Measurements from ENCODE around the gene DPY19L1.
"Not testable (repeated sequence)": the region's sequence is repeated elsewhere in the genome, so short reads cannot be mapped to it uniquely, and the experiment has no call there.

DPY19L1 gene

GRCh38 chr7:34982371-34983019 lies 54.8 kb downstream of the DPY19L1 start:
- H3K27me3 ChIP-seq (ENCODE audit: insufficient read depth, low read length, poor library complexity): no peaks in the 10 kb centered on the region
- no peak overlapping the region for H3K56ac ChIP-seq (ENCODE audit: low read length)
- no peak overlapping the region for H3K9ac ChIP-seq (ENCODE audit: low read length)
- H3K4me2 ChIP-seq (ENCODE audit: low read length): no peak overlapping the region
- H3K4me1 ChIP-seq (ENCODE audit: control insufficient read depth, low read depth, low read length): no peaks in the 10 kb centered on the region
- no peak overlapping the region for H2BK15ac ChIP-seq (replicated peaks; ENCODE audit: low read depth)
- no peak overlapping the region for H2BK120ac ChIP-seq (ENCODE audit: low read depth, low read length)
- H3K79me2 ChIP-seq (ENCODE audit: control insufficient read depth, insufficient read depth, low read length): no peaks in the 10 kb centered on the region
- H3K36me3 ChIP-seq (ENCODE audit: control insufficient read depth, insufficient read depth, low read length): no peaks in the 10 kb centered on the region
- no peak overlapping the region for H2BK5ac ChIP-seq (ENCODE audit: low read length)
- no peak overlapping the region for H4K5ac ChIP-seq (ENCODE audit: low read length)
- H3K23ac ChIP-seq (ENCODE audit: low read length): no peak overlapping the region
- DNase-seq: peak; percentile 18
- no peak overlapping the region for H3K27ac ChIP-seq (ENCODE audit: low read depth, low read length)
- H2AK5ac ChIP-seq (ENCODE audit: low read length): no peak overlapping the region
- H3K4ac ChIP-seq (ENCODE audit: low read depth, low read length): no peak overlapping the region
- no peak overlapping the region for H3K18ac ChIP-seq (ENCODE audit: low read length)
- no CpG with 5 or more reads among the region's 3 CpGs for WGBS (ENCODE audit: extremely low coverage, insufficient coverage, low lambda C conversion rate)
- H4K8ac ChIP-seq (ENCODE audit: low read depth, low read length): no peak overlapping the region
- no peaks in the 10 kb centered on the region for H3K79me1 ChIP-seq (ENCODE audit: low read length)
- no peak overlapping the region for H3K4me3 ChIP-seq (ENCODE audit: low read length)

GRCh38 chr7:34979124-34979523 lies 58.2 kb downstream of the DPY19L1 start:
- H3K36me3 ChIP-seq (ENCODE audit: control insufficient read depth, insufficient read depth, low read length); H3K56ac ChIP-seq (ENCODE audit: low read length); H3K18ac ChIP-seq (ENCODE audit: low read length); H3K27me3 ChIP-seq (ENCODE audit: insufficient read depth, low read length, poor library complexity); H4K5ac ChIP-seq (ENCODE audit: low read length); H3K4me1 ChIP-seq (ENCODE audit: control insufficient read depth, low read depth, low read length); H2AK5ac ChIP-seq (ENCODE audit: low read length); H3K23ac ChIP-seq (ENCODE audit: low read length); H4K8ac ChIP-seq (ENCODE audit: low read depth, low read length); H2BK5ac ChIP-seq (ENCODE audit: low read length); H3K4me3 ChIP-seq (ENCODE audit: low read length); H3K79me2 ChIP-seq (ENCODE audit: control insufficient read depth, insufficient read depth, low read length); H3K4me2 ChIP-seq (ENCODE audit: low read length); DNase-seq; H2BK15ac ChIP-seq (replicated peaks; ENCODE audit: low read depth); H3K4ac ChIP-seq (ENCODE audit: low read depth, low read length); H3K27ac ChIP-seq (ENCODE audit: low read depth, low read length); H2BK120ac ChIP-seq (ENCODE audit: low read depth, low read length); H3K9ac ChIP-seq (ENCODE audit: low read length); H3K79me1 ChIP-seq (ENCODE audit: low read length): not testable (repeated sequence)
- no CpG with 5 or more reads among the region's 2 CpGs for WGBS (ENCODE audit: extremely low coverage, insufficient coverage, low lambda C conversion rate)

- no peaks in the 10 kb centered on the region for H3K79me1 ChIP-seq (ENCODE audit: low read length)
Measured at GRCh38 chr7:34973400-34973760, 63.9 kb downstream of the DPY19L1 start.

GRCh38 chr7:34972739-34973399 lies 64.4 kb downstream of the DPY19L1 start:
- not testable (repeated sequence) for H2BK15ac ChIP-seq (replicated peaks; ENCODE audit: low read depth); H2BK120ac ChIP-seq (ENCODE audit: low read depth, low read length); H3K36me3 ChIP-seq (ENCODE audit: control insufficient read depth, insufficient read depth, low read length); H3K79me1 ChIP-seq (ENCODE audit: low read length); H3K27ac ChIP-seq (ENCODE audit: low read depth, low read length); H2BK5ac ChIP-seq (ENCODE audit: low read length); H3K23ac ChIP-seq (ENCODE audit: low read length); H2AK5ac ChIP-seq (ENCODE audit: low read length); H3K27me3 ChIP-seq (ENCODE audit: insufficient read depth, low read length, poor library complexity); DNase-seq; H3K4me3 ChIP-seq (ENCODE audit: low read length); H3K4ac ChIP-seq (ENCODE audit: low read depth, low read length); H3K9ac ChIP-seq (ENCODE audit: low read length); H3K79me2 ChIP-seq (ENCODE audit: control insufficient read depth, insufficient read depth, low read length); H3K4me2 ChIP-seq (ENCODE audit: low read length); H3K18ac ChIP-seq (ENCODE audit: low read length); H4K8ac ChIP-seq (ENCODE audit: low read depth, low read length); H3K4me1 ChIP-seq (ENCODE audit: control insufficient read depth, low read depth, low read length); H3K56ac ChIP-seq (ENCODE audit: low read length); H4K5ac ChIP-seq (ENCODE audit: low read length)
- no CpG with 5 or more reads among the region's 1 CpG for WGBS (ENCODE audit: extremely low coverage, insufficient coverage, low lambda C conversion rate)

More at GRCh38 chr7:34973400-34973760, 63.9 kb downstream of the DPY19L1 start:
- Histone ChIP-seq H3K23ac (ENCODE audit: low read length) (no peak overlapping the region), H3K56ac (ENCODE audit: low read length) (no peak overlapping the region), H3K4me1 (ENCODE audit: control insufficient read depth, low read depth, low read length) (no peaks in the 10 kb centered on the region), H4K5ac (ENCODE audit: low read length) (no peak overlapping the region), H3K18ac (ENCODE audit: low read length) (no peak overlapping the region), H3K9ac (ENCODE audit: low read length) (no peak overlapping the region), H4K8ac (ENCODE audit: low read depth, low read length) (no peak overlapping the region), H3K36me3 (ENCODE audit: control insufficient read depth, insufficient read depth, low read length) (no peaks in the 10 kb centered on the region), H3K27ac (ENCODE audit: low read depth, low read length) (no peak overlapping the region), H3K79me2 (ENCODE audit: control insufficient read depth, insufficient read depth, low read length) (no peaks in the 10 kb centered on the region), H3K4me2 (ENCODE audit: low read length) (no peak overlapping the region), H2AK5ac (ENCODE audit: low read length) (no peak overlapping the region), H3K4ac (ENCODE audit: low read depth, low read length) (no peak overlapping the region), H2BK120ac (ENCODE audit: low read depth, low read length) (no peak overlapping the region), H3K4me3 (ENCODE audit: low read length) (no peak overlapping the region), H2BK15ac (replicated peaks; ENCODE audit: low read depth) (no peak overlapping the region), H2BK5ac (ENCODE audit: low read length) (no peak overlapping the region), H3K27me3 (ENCODE audit: insufficient read depth, low read length, poor library complexity) (no peaks in the 10 kb centered on the region)
- no CpG with 5 or more reads among the region's 3 CpGs for WGBS (ENCODE audit: extremely low coverage, insufficient coverage, low lambda C conversion rate)
- DNase-seq: no peak

- not testable (repeated sequence) for H3K27ac ChIP-seq (ENCODE audit: low read depth, low read length); H4K5ac ChIP-seq (ENCODE audit: low read length); H3K27me3 ChIP-seq (ENCODE audit: insufficient read depth, low read length, poor library complexity); H3K18ac ChIP-seq (ENCODE audit: low read length); H2BK15ac ChIP-seq (replicated peaks; ENCODE audit: low read depth); DNase-seq; H3K23ac ChIP-seq (ENCODE audit: low read length); H3K56ac ChIP-seq (ENCODE audit: low read length); H2AK5ac ChIP-seq (ENCODE audit: low read length); H3K4me1 ChIP-seq (ENCODE audit: control insufficient read depth, low read depth, low read length); H2BK120ac ChIP-seq (ENCODE audit: low read depth, low read length); H3K4ac ChIP-seq (ENCODE audit: low read depth, low read length); H3K79me2 ChIP-seq (ENCODE audit: control insufficient read depth, insufficient read depth, low read length); H3K79me1 ChIP-seq (ENCODE audit: low read length); H3K9ac ChIP-seq (ENCODE audit: low read length); H3K4me3 ChIP-seq (ENCODE audit: low read length); H2BK5ac ChIP-seq (ENCODE audit: low read length); H3K4me2 ChIP-seq (ENCODE audit: low read length); H3K36me3 ChIP-seq (ENCODE audit: control insufficient read depth, insufficient read depth, low read length); H4K8ac ChIP-seq (ENCODE audit: low read depth, low read length)
- WGBS (ENCODE audit: extremely low coverage, insufficient coverage, low lambda C conversion rate): no CpG with 5 or more reads among the region's 1 CpG
Measured at GRCh38 chr7:34967818-34968217, 69.5 kb downstream of the DPY19L1 start.

GRCh38 chr7:34966504-34966903 lies 70.8 kb downstream of the DPY19L1 start:
- not testable (repeated sequence) for H3K36me3 ChIP-seq (ENCODE audit: control insufficient read depth, insufficient read depth, low read length); H3K4me1 ChIP-seq (ENCODE audit: control insufficient read depth, low read depth, low read length); H3K4me2 ChIP-seq (ENCODE audit: low read length); H3K79me1 ChIP-seq (ENCODE audit: low read length); H3K27ac ChIP-seq (ENCODE audit: low read depth, low read length); H3K56ac ChIP-seq (ENCODE audit: low read length); H3K4ac ChIP-seq (ENCODE audit: low read depth, low read length); H2BK5ac ChIP-seq (ENCODE audit: low read length); H3K4me3 ChIP-seq (ENCODE audit: low read length); H3K79me2 ChIP-seq (ENCODE audit: control insufficient read depth, insufficient read depth, low read length); H4K8ac ChIP-seq (ENCODE audit: low read depth, low read length); H2BK15ac ChIP-seq (replicated peaks; ENCODE audit: low read depth); H2BK120ac ChIP-seq (ENCODE audit: low read depth, low read length); H3K9ac ChIP-seq (ENCODE audit: low read length); H2AK5ac ChIP-seq (ENCODE audit: low read length); H3K27me3 ChIP-seq (ENCODE audit: insufficient read depth, low read length, poor library complexity); H3K18ac ChIP-seq (ENCODE audit: low read length); DNase-seq; H3K23ac ChIP-seq (ENCODE audit: low read length); H4K5ac ChIP-seq (ENCODE audit: low read length)
- no CpG with 5 or more reads among the region's 3 CpGs for WGBS (ENCODE audit: extremely low coverage, insufficient coverage, low lambda C conversion rate)

Measured in mesendoderm (in vitro differentiated cells).